Liver (tissue), 9 donors: ENCODE data around the gene LRPPRC. TPM values are rescaled to one million over a fixed set of nuclear protein-coding genes. Genes with fewer than 3 reads are reported as not detected.

Experiments used
- DNase-seq: peaks from one replicate; pipeline ENCODE4 v3.0.0-alpha.2; 2017; ENCODE audit warnings: low spot score
- H3K27ac ChIP-seq, 2 donors: one replicate each; pipeline ENCODE4 v1.7.0; 2013; ENCODE audit warnings: inconsistent platforms in 2 of 2, low read length in 2 of 2, control low read depth in 1 of 2, low read depth in 1 of 2, mild to moderate bottlenecking in 1 of 2
- H3K27me3 ChIP-seq, 4 donors: one replicate each; pipeline versions ENCODE4 v1.6.1 to v1.7.0; 2013; ENCODE audit warnings: low read length in 3 of 4, inconsistent platforms in 1 of 4, mild to moderate bottlenecking in 1 of 4, moderate library complexity in 1 of 4; ENCODE audit not compliant: control insufficient read depth in 4 of 4, insufficient read depth in 4 of 4
- H3K36me3 ChIP-seq, 4 donors: one replicate each; pipeline versions ENCODE4 v1.6.1 to v1.7.0; 2013; ENCODE audit warnings: low read length in 3 of 4, mild to moderate bottlenecking in 3 of 4, low read depth in 1 of 4, moderate library complexity in 1 of 4; ENCODE audit not compliant: control insufficient read depth in 4 of 4, insufficient read depth in 3 of 4
- H3K4me1 ChIP-seq, 4 donors: one replicate each; pipeline versions ENCODE4 v1.6.1 to v1.7.0; 2013; ENCODE audit warnings: low read length in 3 of 4, mild to moderate bottlenecking in 3 of 4, moderate library complexity in 1 of 4; ENCODE audit not compliant: control insufficient read depth in 4 of 4, insufficient read depth in 4 of 4
- H3K4me3 ChIP-seq, 3 donors: one replicate each; pipeline versions ENCODE4 v1.6.1 to v1.7.0; 2013; ENCODE audit warnings: low read length in 3 of 3, control low read depth in 1 of 3, low read depth in 1 of 3, mild to moderate bottlenecking in 1 of 3
- H3K9ac ChIP-seq, 2 donors: one replicate each; pipeline ENCODE4 v1.7.0; 2013; ENCODE audit warnings: low read length in 2 of 2, mild to moderate bottlenecking in 2 of 2, moderate library complexity in 2 of 2, control low read depth in 1 of 2, low read depth in 1 of 2
- H3K9me3 ChIP-seq, 4 donors: one replicate each; pipeline versions ENCODE4 v1.6.1 to v1.7.0; 2013; ENCODE audit warnings: low read length in 3 of 4; ENCODE audit not compliant: control insufficient read depth in 4 of 4
- EGR1 ChIP-seq, 2 donors: IDR thresholded peaks; 2 replicates each; pipeline ENCODE4 v1.6.1; 2016 to 2018; ENCODE audit warnings: antibody characterized with exemption in 2 of 2, low read depth in 2 of 2
- FOXA1 ChIP-seq: IDR thresholded peaks from 2 replicates; pipeline ENCODE4 v1.6.1; 2016; ENCODE audit warnings: antibody characterized with exemption
- FOXA2 ChIP-seq: IDR thresholded peaks from 2 replicates; pipeline ENCODE4 v1.6.1; 2016; ENCODE audit warnings: antibody characterized with exemption
- HNF4G ChIP-seq: IDR thresholded peaks from 2 replicates; pipeline ENCODE4 v1.6.1; 2016; ENCODE audit warnings: antibody characterized with exemption
- NR2F2 ChIP-seq: IDR thresholded peaks from 2 replicates; pipeline ENCODE4 v1.6.1; 2016; ENCODE audit warnings: antibody characterized with exemption
- RAD21 ChIP-seq, 2 donors: IDR thresholded peaks; 2 replicates each; pipeline ENCODE4 v1.6.1; 2016; ENCODE audit warnings: antibody characterized with exemption in 2 of 2, mild to moderate bottlenecking in 2 of 2
- REST ChIP-seq: IDR thresholded peaks from 2 replicates; pipeline ENCODE4 v1.6.1; 2016; ENCODE audit warnings: antibody characterized with exemption, mild to moderate bottlenecking
- RXRA ChIP-seq, 2 donors: IDR thresholded peaks; 2 replicates each; pipeline ENCODE4 v1.6.1; 2017 to 2018; ENCODE audit warnings: antibody characterized with exemption in 2 of 2, mild to moderate bottlenecking in 1 of 2
- SP1 ChIP-seq: IDR thresholded peaks from 2 replicates; pipeline ENCODE4 v1.6.1; 2018; ENCODE audit warnings: antibody characterized with exemption, mild to moderate bottlenecking
- TAF1 ChIP-seq: conservative IDR thresholded peaks from 2 replicates; pipeline ENCODE4 v1.6.1; 2016; ENCODE audit warnings: antibody characterized with exemption, mild to moderate bottlenecking
- ZBTB33 ChIP-seq: IDR thresholded peaks from 2 replicates; pipeline ENCODE4 v1.6.1; 2016; ENCODE audit warnings: antibody characterized with exemption
- WGBS: extraction: QIAGEN DNeasy Blood & Tissue Kit; methylation state at CpG from one replicate; pipeline ENCODE4 v1.1.7; 2013; 5-methylcytosine and 5-hydroxymethylcytosine counted together
- polyA plus RNA-seq, 2 donors: library from polyadenylated mRNA; stranded (reverse) in 1 of 2; unstranded in 1 of 2; fragments of 200-250 nt in 1 of 2; fragments of >200 nt in 1 of 2; fragmentation: Nextera tagmentation in 1 of 2; extraction: Ambion mirVana in 1 of 2; gene quantifications; one replicate each; pipeline versions ENCODE4 v1.2.1 to v1.2.3, GENCODE V29; 2013 to 2015
- total RNA-seq, 2 donors: library from RNA; depleted of rRNA; stranded (reverse); fragments of >200 nt; gene quantifications; one replicate each; pipeline ENCODE4 v1.2.3, GENCODE V29; 2014
- TF ChIP-seq, protein P1 (sequence below): IDR thresholded peaks from 2 replicates; pipeline ENCODE4 v1.6.1; 2016; ENCODE audit warnings: antibody characterized with exemption
- TF ChIP-seq, protein P2 (sequence below): fragments of 150-350 bp; IDR thresholded peaks from 2 replicates; pipeline ENCODE4 v1.5.1; 2017; ENCODE audit warnings: improper control_type of control experiment, low read depth, low read length; ENCODE audit not compliant: missing input control
- donor health status: healthy.
- donor health status: healthy.
- donor health status: healthy.
- donor health status: healthy.
- donor health status: healthy.

The LRPPRC gene
- total and polyA plus RNA-seq, 4 donors = 24.5 to 62.3 (median 34.4) TPM

DNA sequence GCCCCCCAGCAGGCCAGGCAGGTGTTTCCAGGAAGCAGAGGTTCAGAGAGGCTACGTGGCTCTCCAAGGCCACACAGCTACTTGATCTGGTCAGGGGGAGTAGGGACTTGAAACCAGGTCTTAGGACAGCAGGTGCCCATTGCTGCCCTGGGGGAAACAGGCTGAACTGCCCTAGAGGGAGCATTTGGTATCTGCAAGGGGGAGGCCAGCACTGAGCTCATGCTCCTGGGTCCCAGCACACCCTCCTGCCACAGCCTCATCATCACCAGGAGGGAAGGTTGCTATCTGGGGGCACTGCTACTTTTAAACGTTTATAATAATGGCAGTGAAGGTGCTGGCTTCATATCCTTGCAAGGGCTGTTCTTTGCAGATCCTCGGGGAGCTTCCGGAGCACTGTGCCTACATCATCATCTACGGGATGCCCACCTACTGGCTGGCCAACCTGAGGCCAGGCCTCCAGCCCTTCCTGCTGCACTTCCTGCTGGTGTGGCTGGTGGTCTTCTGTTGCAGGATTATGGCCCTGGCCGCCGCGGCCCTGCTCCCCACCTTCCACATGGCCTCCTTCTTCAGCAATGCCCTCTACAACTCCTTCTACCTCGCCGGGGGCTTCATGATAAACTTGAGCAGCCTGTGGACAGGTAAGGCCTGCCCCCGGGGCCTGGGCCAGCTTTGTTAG, 120.9 kb downstream of the LRPPRC start:
- H3K4me3 ChIP-seq = no peak overlapping the region
- H3K27me3 ChIP-seq = no peaks in the 10 kb centered on the region
- H3K36me3 ChIP-seq = peaks cover 7 to 45% (median 36%) of the 10 kb centered on the region in 4 donors
- WGBS = 85% methylated on average over 11 of the region's 11 CpGs
- TF ChIP-seq HNF4G = no peak
- TF ChIP-seq SP1 = no peak
- no peak for TF ChIP-seq NR2F2
- no peak for TF ChIP-seq FOXA2
- peaks cover 0 to 17% (median 2%) of the 10 kb centered on the region in 4 donors for H3K4me1 ChIP-seq
- no peaks in the 10 kb centered on the region for H3K9me3 ChIP-seq
- no peak overlapping the region for H3K27ac ChIP-seq
- no peak for DNase-seq
- H3K9ac ChIP-seq = no peak overlapping the region

DNA sequence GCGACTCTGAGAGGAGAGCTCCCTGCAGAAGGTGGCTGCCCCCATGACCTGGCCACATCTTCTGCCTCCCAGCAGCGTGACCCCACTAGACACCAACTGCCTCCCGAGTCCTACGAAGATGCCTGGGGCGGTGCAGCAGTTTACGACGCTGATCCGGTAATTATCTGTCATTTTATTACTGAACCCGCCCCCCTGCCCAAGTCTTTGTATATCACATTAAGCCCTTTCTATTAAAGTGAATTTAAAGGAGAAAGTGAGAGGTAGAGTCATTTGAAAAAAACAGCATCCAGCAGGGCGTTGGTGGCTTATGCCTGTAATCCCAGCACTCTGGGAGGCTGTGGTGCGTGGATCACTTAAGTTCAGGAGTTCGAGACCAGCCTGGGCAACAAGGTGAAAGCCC, 123.6 kb downstream of the LRPPRC start:
- Histone ChIP-seq H3K4me3 (no peak overlapping the region), H3K36me3 (peaks cover 7 to 37% (median 29%) of the 10 kb centered on the region in 4 donors), H3K4me1 (no peaks in the 10 kb centered on the region), H3K9ac (no peak overlapping the region), H3K9me3 (no peaks in the 10 kb centered on the region), H3K27me3 (no peaks in the 10 kb centered on the region), H3K27ac (no peak overlapping the region)
- no peak for TF ChIP-seq NR2F2
- no peak for TF ChIP-seq FOXA1
- TF ChIP-seq, protein P1, sequence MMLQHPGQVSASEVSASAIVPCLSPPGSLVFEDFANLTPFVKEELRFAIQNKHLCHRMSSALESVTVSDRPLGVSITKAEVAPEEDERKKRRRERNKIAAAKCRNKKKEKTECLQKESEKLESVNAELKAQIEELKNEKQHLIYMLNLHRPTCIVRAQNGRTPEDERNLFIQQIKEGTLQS = no peak
- TF ChIP-seq REST = no peak
- no peak for TF ChIP-seq RAD21 (IDR thresholded peaks at IDR 0.05)
- no peak for TF ChIP-seq EGR1 (IDR thresholded peaks at IDR 0.05; ENCODE audit: low read depth in 2 of 2)
- TF ChIP-seq, protein P2, sequence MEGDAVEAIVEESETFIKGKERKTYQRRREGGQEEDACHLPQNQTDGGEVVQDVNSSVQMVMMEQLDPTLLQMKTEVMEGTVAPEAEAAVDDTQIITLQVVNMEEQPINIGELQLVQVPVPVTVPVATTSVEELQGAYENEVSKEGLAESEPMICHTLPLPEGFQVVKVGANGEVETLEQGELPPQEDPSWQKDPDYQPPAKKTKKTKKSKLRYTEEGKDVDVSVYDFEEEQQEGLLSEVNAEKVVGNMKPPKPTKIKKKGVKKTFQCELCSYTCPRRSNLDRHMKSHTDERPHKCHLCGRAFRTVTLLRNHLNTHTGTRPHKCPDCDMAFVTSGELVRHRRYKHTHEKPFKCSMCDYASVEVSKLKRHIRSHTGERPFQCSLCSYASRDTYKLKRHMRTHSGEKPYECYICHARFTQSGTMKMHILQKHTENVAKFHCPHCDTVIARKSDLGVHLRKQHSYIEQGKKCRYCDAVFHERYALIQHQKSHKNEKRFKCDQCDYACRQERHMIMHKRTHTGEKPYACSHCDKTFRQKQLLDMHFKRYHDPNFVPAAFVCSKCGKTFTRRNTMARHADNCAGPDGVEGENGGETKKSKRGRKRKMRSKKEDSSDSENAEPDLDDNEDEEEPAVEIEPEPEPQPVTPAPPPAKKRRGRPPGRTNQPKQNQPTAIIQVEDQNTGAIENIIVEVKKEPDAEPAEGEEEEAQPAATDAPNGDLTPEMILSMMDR = no peak
- no peak for TF ChIP-seq RXRA (IDR thresholded peaks at IDR 0.05)
- TF ChIP-seq TAF1 = no peak
- 87% methylated on average over 12 of the region's 12 CpGs for WGBS
- no peak for DNase-seq

GRCh38 chr2:43855292-43855691, 140.5 kb downstream of the LRPPRC start:
- 88% methylated on average over 2 of the region's 2 CpGs for WGBS
- no peaks in the 10 kb centered on the region for H3K27me3 ChIP-seq
- H3K4me3 ChIP-seq = no peak overlapping the region

More at GRCh38 chr2:43855292-43855691, 140.5 kb downstream of the LRPPRC start:
- Histone ChIP-seq H3K9me3 (no peaks in the 10 kb centered on the region), H3K36me3 (peaks cover 9 to 48% (median 29%) of the 10 kb centered on the region in 4 donors), H3K9ac (no peak overlapping the region), H3K27ac (no peak overlapping the region), H3K4me1 (peaks cover 0 to 29% (median 9%) of the 10 kb centered on the region in 4 donors)
- DNase-seq = no peak
- TF ChIP-seq ZBTB33 = no peak
